Astrocyte of the spinal cord (primary cell): ENCODE data around the gene TCP10L.

Experiments used
- DNase-seq: peaks from one replicate; pipeline ENCODE4 v3.0.0; 2011; ENCODE audit warnings: low read depth, low spot score
- H3K4me3 ChIP-seq: 2 replicates; pipeline ENCODE4 v1.5.1; 2011; ENCODE audit warnings: low read depth, mild to moderate bottlenecking, low read length, moderate library complexity
- in situ Hi-C: cut with HindIII; loops from 2 replicates; pipeline ENCODE4 v1.10.0; 2017; ENCODE audit warnings: low sequenced_read_pairs
- TF ChIP-seq, protein P1 (sequence below): IDR thresholded peaks from 2 replicates; pipeline ENCODE4 v1.5.1; 2012; ENCODE audit warnings: low read depth, mild to moderate bottlenecking, low read length, inconsistent platforms

TCP10L gene

DNA sequence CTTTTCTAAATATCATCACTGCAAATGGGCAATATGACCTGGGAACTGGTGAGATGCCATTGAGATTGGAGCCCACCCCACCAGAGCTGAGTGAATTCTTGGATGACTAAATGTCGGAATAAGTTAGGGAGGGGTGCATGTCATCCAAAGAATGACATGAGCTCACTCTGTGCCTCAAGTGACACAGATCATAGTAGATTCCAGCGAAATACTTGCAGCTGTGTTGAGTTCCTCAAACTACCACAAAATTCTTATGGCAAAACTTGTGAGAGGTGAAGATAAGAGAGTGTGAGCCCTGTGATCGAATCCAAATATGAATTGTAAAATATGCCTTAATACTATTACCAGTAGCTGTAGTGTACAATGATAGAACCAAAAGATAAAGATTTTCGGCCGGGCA lies 2.3 kb upstream of the TCP10L start:
- in situ Hi-C loops: no loop called here
- TF ChIP-seq, protein P1, sequence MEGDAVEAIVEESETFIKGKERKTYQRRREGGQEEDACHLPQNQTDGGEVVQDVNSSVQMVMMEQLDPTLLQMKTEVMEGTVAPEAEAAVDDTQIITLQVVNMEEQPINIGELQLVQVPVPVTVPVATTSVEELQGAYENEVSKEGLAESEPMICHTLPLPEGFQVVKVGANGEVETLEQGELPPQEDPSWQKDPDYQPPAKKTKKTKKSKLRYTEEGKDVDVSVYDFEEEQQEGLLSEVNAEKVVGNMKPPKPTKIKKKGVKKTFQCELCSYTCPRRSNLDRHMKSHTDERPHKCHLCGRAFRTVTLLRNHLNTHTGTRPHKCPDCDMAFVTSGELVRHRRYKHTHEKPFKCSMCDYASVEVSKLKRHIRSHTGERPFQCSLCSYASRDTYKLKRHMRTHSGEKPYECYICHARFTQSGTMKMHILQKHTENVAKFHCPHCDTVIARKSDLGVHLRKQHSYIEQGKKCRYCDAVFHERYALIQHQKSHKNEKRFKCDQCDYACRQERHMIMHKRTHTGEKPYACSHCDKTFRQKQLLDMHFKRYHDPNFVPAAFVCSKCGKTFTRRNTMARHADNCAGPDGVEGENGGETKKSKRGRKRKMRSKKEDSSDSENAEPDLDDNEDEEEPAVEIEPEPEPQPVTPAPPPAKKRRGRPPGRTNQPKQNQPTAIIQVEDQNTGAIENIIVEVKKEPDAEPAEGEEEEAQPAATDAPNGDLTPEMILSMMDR: no peak
- no peak overlapping the region for H3K4me3 ChIP-seq
- DNase-seq: no peak

DNA sequence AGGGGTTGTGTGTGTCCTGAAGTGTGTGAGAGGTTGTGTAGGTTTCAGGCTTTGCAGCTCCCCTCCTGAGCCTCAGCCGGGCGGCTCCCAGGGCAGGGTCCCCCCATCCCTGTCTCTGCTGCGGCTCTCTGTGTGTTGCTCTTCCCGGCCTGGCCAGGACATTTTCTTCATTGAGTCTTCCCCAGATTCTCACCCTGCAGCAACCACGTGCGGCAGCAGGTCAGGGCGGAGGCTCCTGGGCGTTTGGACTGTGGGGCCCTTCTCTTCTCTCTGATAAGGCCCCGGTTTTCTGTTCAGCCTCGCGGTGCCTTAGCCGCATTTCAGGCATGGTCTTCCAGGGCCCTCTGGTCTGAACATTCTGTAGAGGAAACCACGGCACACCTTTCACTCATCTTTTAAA lies 1.8 kb upstream of the TCP10L start:
- TF ChIP-seq, protein P1: no peak
- H3K4me3 ChIP-seq: no peak overlapping the region
- no peak for DNase-seq
- in situ Hi-C loops: no loop called here

DNA sequence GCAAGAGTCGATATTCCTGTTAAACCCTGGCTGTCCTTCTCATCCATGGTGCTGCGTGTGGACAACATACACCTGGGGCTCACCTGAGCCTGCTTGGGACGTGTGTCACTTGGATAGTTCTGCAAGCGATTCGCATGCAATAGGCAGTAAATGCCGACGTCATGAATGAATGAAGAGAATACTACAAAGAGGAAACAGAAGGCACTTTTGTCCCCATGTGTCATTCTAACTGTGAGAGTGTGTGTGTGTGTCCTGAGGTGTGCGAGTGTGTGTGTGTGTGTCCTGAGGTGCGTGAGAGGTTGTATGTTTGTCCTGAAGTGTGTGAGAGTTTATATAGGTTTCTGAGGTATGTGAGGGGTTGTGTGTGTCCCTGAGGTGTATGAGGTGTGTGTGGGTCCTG lies 647 bp upstream of the TCP10L start:
- no peak for DNase-seq
- TF ChIP-seq, protein P1: no peak
- in situ Hi-C loops: no loop called here
- H3K4me3 ChIP-seq: no peak overlapping the region

DNA sequence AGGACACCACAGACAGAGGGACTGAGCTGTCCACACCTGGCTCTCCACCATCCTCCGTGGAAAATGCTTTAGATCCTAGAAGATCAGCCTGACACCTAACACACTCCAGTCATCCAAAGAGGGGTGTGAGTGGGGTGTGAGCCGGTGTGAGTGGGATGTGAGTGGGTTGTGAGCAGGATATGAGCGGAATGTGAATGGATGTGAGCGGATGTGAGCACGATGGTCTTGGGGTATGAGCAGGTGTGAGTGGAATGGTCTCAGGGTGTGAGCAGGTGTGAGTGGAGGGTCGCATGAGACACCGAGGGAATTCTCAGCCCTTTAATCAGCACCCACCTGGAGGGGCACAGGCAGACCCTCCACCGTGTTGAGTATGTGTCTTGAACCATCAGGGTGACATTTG lies 851 bp downstream of the TCP10L start:
- DNase-seq: no peak
- no peak overlapping the region for H3K4me3 ChIP-seq
- in situ Hi-C loops: no loop called here
- TF ChIP-seq, protein P1: no peak

DNA sequence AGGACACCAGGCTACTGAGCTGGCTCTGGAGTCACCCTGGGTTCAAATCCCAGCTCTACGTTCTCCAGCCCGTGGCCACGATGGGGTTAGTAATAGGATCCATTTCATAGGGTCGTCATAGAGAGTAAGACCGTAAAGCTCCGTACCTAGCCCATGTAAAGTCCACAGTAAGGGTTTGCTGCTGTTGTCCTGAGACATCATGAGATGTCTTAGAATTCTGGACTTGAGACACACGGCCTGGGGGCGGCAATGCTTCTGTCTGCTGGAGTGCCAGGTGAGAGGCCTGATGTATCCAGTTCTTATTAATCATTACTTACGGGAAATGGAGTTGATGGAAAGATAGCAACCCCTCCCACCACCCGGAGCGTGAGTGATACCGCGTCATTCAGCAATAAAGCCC lies 3.6 kb downstream of the TCP10L start:
- no peak for DNase-seq
- H3K4me3 ChIP-seq: no peak overlapping the region
- in situ Hi-C loops: no loop called here
- TF ChIP-seq, protein P1: no peak

DNA sequence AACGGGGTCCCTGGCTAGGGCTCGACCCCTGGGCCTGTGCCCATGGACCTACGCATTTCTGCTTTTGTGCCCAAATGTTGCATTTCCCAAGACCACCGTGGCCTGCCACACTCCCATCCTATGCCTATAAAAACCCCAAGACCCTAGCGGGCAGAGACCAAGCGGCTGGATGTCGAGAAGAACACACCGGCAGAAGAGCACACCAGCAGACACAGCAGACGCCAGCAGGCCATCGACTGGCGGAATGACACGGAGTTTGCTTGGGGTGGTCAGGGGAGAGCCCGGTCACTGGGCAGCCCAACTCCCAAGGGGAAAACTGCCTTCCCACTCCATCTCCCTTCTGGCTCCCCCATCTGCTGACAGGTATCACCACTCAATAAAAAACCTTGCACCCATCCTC lies 4.4 kb downstream of the TCP10L start:
- H3K4me3 ChIP-seq: no peak overlapping the region
- in situ Hi-C loops: no loop called here

More for the DNA sequence above, 4.4 kb downstream of the TCP10L start:
- TF ChIP-seq, protein P1: no peak
- DNase-seq: no peak
